Mesenteric fat pad (tissue), 1 donor: ENCODE measurements around the gene PDAP1. TPM values are rescaled to one million over a fixed set of nuclear protein-coding genes. Genes with fewer than 3 reads are reported as not detected.
"Not testable (repeated sequence)": the region's sequence is repeated elsewhere in the genome, so short reads cannot be mapped to it uniquely, and the experiment has no call there.

Experiments
- DNase-seq: peaks from one replicate; pipeline ENCODE4 v3.0.0-alpha.2; 2020; ENCODE audit warnings: low spot score
- total RNA-seq: library from RNA; stranded (reverse); fragmentation: NEBNext Ultra II Directional; extraction: Animal tissue kit (Norgen Biotek cat#: 25700); gene quantifications from one replicate; pipeline ENCODE4 v1.2.1, GENCODE V29; 2021
- donor health status: DM: yes; HTN: yes; CAD: no.

The PDAP1 gene
- total RNA-seq, 1 donor from 2014 or later, result 88.8 TPM

GRCh38 chr7:99397297-99397983 lies 11.0 kb downstream of the PDAP1 start:
- DNase-seq, result no peak

GRCh38 chr7:99396418-99397296 lies 11.7 kb downstream of the PDAP1 start:
- no peak for DNase-seq

- DNase-seq, result no peak
Measured at GRCh38 chr7:99395616-99396327, 12.6 kb downstream of the PDAP1 start.

- DNase-seq, result no peak
Measured at GRCh38 chr7:99394188-99394502, 14.3 kb downstream of the PDAP1 start.

GRCh38 chr7:99393355-99394187 lies 14.8 kb downstream of the PDAP1 start:
- no peak for DNase-seq

GRCh38 chr7:99392659-99393354 lies 15.6 kb downstream of the PDAP1 start:
- DNase-seq, result no peak

- DNase-seq, result no peak
Measured at GRCh38 chr7:99392046-99392445, 16.4 kb downstream of the PDAP1 start.

- no peak for DNase-seq
Measured at GRCh38 chr7:99390941-99391602, 17.3 kb downstream of the PDAP1 start.

GRCh38 chr7:99389772-99390171 lies 18.6 kb downstream of the PDAP1 start:
- no peak for DNase-seq

- no peak for DNase-seq
Measured at GRCh38 chr7:99387912-99388311, 20.5 kb downstream of the PDAP1 start.

GRCh38 chr7:99387239-99387635 lies 21.2 kb downstream of the PDAP1 start:
- DNase-seq, result not testable (repeated sequence)

GRCh38 chr7:99386584-99387238 lies 21.7 kb downstream of the PDAP1 start:
- no peak for DNase-seq

- no peak for DNase-seq
Measured at GRCh38 chr7:99385564-99385963, 22.8 kb downstream of the PDAP1 start.

- DNase-seq, result no peak
Measured at GRCh38 chr7:99384523-99384922, 23.9 kb downstream of the PDAP1 start.

GRCh38 chr7:99383791-99384370 lies 24.5 kb downstream of the PDAP1 start:
- no peak for DNase-seq

- no peak for DNase-seq
Measured at GRCh38 chr7:99383203-99383602, 25.2 kb downstream of the PDAP1 start.

- no peak for DNase-seq
Measured at GRCh38 chr7:99381664-99382075, 26.7 kb downstream of the PDAP1 start.

- DNase-seq, result no peak
Measured at GRCh38 chr7:99380823-99381663, 27.4 kb downstream of the PDAP1 start.
